T-helper 17 cell (primary cell): Measurements from ENCODE around the gene PTPN6. TPM values are rescaled to one million over a fixed set of nuclear protein-coding genes. Genes with fewer than 3 reads are reported as not detected.
A peak's percentile ranks its signal among the peaks of the same experiment; 100 is the strongest.

ENCODE experiments used
- ATAC-seq: fragments of 150-1000 bp; cut with Tn5 transposase; 2 replicates; pipeline ENCODE4 v1.10.0; 2021; ENCODE audit warnings: mild to moderate bottlenecking, moderate library complexity
- DNase-seq, 3 donors: peaks; one replicate each; pipeline versions ENCODE4 v3.0.0 to v3.0.0-alpha.2; 2020 to 2021
- H3K9me3 ChIP-seq: one replicate; pipeline ENCODE4 v1.7.0; 2013; ENCODE audit warnings: low read length, mild to moderate bottlenecking; ENCODE audit not compliant: control insufficient read depth, poor library complexity, severe bottlenecking
- H3K27ac Mint-ChIP-seq: one replicate; pipeline ENCODE4 v1.8.0; 2022; ENCODE audit warnings: mild to moderate bottlenecking, moderate library complexity, mixed read lengths
- H3K27me3 Mint-ChIP-seq: one replicate; pipeline ENCODE4 v1.8.0; 2022; ENCODE audit warnings: mixed read lengths
- H3K36me3 Mint-ChIP-seq: one replicate; pipeline ENCODE4 v1.8.0; 2022; ENCODE audit warnings: low read depth, mixed read lengths
- H3K4me1 Mint-ChIP-seq: one replicate; pipeline ENCODE4 v1.8.0; 2022; ENCODE audit warnings: mild to moderate bottlenecking, mixed read lengths
- H3K4me3 Mint-ChIP-seq: one replicate; pipeline ENCODE4 v1.8.0; 2022; ENCODE audit warnings: mild to moderate bottlenecking, moderate library complexity, mixed read lengths
- total RNA-seq, 4 donors: library from RNA in 2 of 4; stranded (reverse) in 2 of 4; gene quantifications; one replicate each; pipeline ENCODE4 v1.2.3 and lab custom pipeline; 2022 to 2026

The PTPN6 gene
- total RNA-seq, 2 donors from 2014 or later = 115 to 177 TPM

DNA sequence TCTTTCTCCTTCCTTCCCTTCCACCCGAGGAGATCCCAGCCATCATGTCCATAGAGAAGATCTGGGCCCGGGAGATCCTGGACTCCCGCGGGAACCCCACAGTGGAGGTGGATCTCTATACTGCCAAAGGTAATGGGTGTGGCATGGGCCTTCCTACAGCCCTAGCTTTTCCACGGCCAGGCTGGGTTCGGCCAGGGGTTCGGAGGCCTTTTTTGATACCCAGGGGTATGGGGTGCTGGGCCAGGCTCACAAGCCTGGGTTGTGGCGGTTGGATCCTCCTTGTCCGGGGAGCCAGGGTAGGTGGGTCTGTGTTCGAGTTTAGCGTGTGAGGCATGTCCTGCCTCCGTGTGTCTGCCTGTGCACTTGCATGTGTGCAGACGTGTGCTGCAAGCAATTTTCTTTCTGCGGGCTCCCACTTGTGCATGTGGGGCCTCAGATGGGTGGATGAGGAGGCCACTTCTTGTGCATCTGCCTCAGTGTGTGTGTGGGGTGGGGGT, 35.3 kb upstream of the PTPN6 start:
- peaks cover 42% of the 10 kb centered on the region for H3K4me1 Mint-ChIP-seq
- H3K4me3 Mint-ChIP-seq = peak overlapping the region; percentile 75
- H3K36me3 Mint-ChIP-seq = peaks cover 9% of the 10 kb centered on the region
- H3K27me3 Mint-ChIP-seq = no peaks in the 10 kb centered on the region
- no peaks in the 10 kb centered on the region for H3K9me3 ChIP-seq
- H3K27ac Mint-ChIP-seq = peak overlapping the region; percentile 85
- ATAC-seq = no peak
- DNase-seq = no peak

DNA sequence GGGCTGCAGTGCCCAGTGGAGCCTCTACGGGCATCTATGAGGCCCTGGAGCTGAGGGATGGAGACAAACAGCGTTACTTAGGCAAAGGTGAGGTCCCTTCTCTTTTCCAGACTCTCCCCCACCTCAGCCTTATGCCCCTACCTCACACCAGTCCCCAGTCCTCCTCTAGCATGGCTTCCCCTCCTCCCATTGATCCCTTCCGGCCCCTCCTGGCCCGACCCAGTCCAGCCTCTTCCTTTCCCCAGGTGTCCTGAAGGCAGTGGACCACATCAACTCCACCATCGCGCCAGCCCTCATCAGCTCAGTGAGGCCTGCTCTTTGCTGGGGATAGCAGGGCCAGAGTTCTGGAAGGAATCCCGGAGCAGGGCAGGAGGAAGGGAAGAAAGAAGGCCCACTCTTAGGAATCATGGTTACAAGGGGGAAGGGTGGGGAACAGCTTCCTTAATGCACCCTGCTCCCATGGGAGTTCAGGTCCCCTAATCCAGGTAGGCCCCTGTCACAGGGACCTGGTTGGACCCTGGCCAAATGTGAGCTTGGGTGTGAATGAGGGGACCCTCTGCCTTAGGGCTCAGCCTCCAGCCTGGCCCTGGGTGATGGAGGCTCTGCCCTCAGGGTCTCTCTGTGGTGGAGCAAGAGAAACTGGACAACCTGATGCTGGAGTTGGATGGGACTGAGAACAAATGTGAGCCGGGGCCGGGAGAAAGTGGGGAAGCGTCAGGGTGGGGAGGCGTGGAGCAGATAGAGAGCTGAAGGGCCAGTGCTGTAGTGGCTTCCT, 34.5 kb upstream of the PTPN6 start:
- DNase-seq (no peak), ATAC-seq (no peak)
- Mint-ChIP-seq H3K4me1 (peaks cover 41% of the 10 kb centered on the region), H3K27me3 (no peaks in the 10 kb centered on the region), H3K36me3 (peaks cover 9% of the 10 kb centered on the region), H3K4me3 (peak overlapping the region; percentile 75), H3K27ac (peak overlapping the region; percentile 85)
- no peaks in the 10 kb centered on the region for H3K9me3 ChIP-seq

DNA sequence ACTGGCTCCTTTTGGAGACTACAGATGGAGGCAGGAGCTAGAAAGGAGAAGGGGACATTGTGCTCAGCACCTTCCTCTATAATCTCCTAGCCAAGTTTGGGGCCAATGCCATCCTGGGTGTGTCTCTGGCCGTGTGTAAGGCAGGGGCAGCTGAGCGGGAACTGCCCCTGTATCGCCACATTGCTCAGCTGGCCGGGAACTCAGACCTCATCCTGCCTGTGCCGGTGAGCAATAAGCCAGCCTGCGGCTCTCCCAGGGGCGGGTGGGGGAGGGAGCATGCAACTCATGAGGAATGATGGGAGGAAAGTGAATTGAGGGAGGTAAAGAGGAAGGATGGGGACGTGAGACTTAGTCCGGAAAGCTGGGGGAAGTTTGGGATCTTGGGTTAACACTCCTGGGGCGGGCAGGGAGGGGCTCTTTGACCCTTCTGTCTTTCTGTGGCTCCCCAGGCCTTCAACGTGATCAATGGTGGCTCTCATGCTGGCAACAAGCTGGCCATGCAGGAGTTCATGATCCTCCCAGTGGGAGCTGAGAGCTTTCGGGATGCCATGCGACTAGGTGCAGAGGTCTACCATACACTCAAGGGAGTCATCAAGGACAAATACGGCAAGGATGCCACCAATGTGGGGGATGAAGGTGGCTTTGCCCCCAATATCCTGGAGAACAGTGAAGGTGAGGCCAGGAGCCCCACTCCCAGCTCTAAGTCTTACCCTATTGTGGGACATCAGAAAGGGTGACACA, 33.5 kb upstream of the PTPN6 start:
- Mint-ChIP-seq H3K4me3 (no peak overlapping the region), H3K4me1 (peaks cover 40% of the 10 kb centered on the region), H3K27me3 (no peaks in the 10 kb centered on the region), H3K27ac (no peak overlapping the region), H3K36me3 (peaks cover 9% of the 10 kb centered on the region)
- DNase-seq (no peak), ATAC-seq (no peak)
- no peaks in the 10 kb centered on the region for H3K9me3 ChIP-seq

DNA sequence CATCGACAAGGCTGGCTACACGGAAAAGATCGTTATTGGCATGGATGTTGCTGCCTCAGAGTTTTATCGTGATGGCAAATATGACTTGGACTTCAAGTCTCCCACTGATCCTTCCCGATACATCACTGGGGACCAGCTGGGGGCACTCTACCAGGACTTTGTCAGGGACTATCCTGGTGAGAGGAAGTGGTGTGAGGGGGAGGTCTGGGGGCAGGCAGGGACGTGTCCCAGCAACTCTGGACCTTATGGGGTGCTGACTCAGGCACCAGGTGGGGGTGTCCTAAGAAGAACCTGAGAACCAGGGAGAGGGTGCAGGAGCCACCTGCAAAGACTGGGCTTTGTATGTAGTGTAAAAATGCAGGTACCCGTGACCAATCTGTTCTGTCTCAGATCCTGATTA, 31.6 kb upstream of the PTPN6 start:
- H3K27me3 Mint-ChIP-seq = no peaks in the 10 kb centered on the region
- DNase-seq = no peak
- H3K27ac Mint-ChIP-seq = no peak overlapping the region
- H3K36me3 Mint-ChIP-seq = peaks cover 9% of the 10 kb centered on the region
- peaks cover 34% of the 10 kb centered on the region for H3K4me1 Mint-ChIP-seq
- H3K4me3 Mint-ChIP-seq = no peak overlapping the region
- no peaks in the 10 kb centered on the region for H3K9me3 ChIP-seq
- no peak for ATAC-seq

DNA sequence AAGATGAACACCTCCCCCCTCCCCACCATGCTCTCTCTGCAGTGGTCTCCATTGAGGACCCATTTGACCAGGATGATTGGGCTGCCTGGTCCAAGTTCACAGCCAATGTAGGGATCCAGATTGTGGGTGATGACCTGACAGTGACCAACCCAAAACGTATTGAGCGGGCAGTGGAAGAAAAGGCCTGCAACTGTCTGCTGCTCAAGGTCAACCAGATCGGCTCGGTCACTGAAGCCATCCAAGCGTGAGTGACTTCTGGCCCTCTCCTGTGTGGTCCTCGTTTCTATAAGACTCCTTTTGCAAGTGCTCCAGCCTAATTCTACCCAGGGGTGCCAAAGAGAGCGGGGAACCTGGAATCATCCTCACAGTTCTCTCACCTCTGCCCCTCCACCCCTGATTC, 29.6 kb upstream of the PTPN6 start:
- Mint-ChIP-seq H3K36me3 (peaks cover 9% of the 10 kb centered on the region), H3K4me1 (peaks cover 25% of the 10 kb centered on the region)

DNA sequence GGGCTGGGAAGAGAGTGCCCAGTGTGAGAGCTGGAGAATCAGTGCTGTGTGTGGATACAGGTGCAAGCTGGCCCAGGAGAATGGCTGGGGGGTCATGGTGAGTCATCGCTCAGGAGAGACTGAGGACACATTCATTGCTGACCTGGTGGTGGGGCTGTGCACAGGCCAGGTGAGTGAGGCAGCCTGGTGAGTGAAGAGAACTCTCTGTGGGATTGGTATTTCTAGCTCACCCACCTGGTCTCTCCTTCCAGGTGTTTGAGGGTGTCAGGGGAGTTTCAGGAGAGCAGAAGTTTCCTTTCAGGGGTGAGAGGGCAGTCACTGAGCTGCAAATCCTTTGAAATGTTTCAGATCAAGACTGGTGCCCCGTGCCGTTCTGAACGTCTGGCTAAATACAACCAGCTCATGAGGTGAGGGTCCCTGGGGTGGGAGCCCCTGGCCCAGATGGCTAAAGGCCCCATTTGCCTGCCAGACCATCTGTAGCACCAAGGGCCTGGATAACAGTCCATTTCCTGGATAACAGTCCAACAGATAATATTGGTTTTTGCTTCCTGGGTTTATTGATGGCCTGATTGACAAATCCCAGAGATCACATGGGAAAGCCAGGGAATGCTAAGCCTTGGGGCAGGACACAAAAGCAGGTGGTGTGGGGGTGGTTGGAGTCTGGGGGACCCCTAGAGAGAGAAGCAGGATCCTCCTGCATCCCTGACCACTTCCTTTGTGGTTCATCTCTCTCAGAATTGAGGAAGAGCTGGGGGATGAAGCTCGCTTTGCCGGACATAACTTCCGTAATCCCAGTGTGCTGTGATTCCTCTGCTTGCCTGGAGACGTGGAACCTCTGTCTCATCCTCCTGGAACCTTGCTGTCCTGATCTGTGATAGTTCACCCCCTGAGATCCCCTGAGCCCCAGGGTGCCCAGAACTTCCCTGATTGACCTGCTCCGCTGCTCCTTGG, 28.9 kb upstream of the PTPN6 start:
- Mint-ChIP-seq H3K4me1 (peaks cover 31% of the 10 kb centered on the region), H3K36me3 (peaks cover 6% of the 10 kb centered on the region), H3K27ac (no peak overlapping the region), H3K4me3 (no peak overlapping the region), H3K27me3 (no peaks in the 10 kb centered on the region)
- no peaks in the 10 kb centered on the region for H3K9me3 ChIP-seq
- DNase-seq (no peak), ATAC-seq (no peak)

More for the DNA sequence above, 29.6 kb upstream of the PTPN6 start:
- ATAC-seq (no peak), DNase-seq (no peak)
- H3K27me3 Mint-ChIP-seq = no peaks in the 10 kb centered on the region
- H3K27ac Mint-ChIP-seq = no peak overlapping the region
- H3K9me3 ChIP-seq = no peaks in the 10 kb centered on the region
- H3K4me3 Mint-ChIP-seq = no peak overlapping the region

DNA sequence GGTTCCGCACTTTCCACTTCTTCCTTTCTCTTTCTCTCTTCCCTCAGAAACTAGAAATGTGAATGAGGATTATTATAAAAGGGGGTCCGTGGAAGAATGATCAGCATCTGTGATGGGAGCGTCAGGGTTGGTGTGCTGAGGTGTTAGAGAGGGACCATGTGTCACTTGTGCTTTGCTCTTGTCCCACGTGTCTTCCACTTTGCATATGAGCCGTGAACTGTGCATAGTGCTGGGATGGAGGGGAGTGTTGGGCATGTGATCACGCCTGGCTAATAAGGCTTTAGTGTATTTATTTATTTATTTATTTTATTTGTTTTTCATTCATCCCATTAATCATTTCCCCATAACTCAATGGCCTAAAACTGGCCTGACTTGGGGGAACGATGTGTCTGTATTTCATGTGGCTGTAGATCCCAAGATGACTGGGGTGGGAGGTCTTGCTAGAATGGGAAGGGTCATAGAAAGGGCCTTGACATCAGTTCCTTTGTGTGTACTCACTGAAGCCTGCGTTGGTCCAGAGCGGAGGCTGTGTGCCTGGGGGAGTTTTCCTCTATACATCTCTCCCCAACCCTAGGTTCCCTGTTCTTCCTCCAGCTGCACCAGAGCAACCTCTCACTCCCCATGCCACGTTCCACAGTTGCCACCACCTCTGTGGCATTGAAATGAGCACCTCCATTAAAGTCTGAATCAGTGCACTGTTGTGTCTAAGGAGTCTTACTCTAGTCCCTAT, 28.0 kb upstream of the PTPN6 start:
- no peak overlapping the region for H3K4me3 Mint-ChIP-seq
- peak overlapping the region; percentile 82 for H3K27ac Mint-ChIP-seq
- no peaks in the 10 kb centered on the region for H3K27me3 Mint-ChIP-seq
- peaks cover 31% of the 10 kb centered on the region for H3K4me1 Mint-ChIP-seq
- DNase-seq (no peak), ATAC-seq (no peak)
- peaks cover 6% of the 10 kb centered on the region for H3K36me3 Mint-ChIP-seq
- no peaks in the 10 kb centered on the region for H3K9me3 ChIP-seq

DNA sequence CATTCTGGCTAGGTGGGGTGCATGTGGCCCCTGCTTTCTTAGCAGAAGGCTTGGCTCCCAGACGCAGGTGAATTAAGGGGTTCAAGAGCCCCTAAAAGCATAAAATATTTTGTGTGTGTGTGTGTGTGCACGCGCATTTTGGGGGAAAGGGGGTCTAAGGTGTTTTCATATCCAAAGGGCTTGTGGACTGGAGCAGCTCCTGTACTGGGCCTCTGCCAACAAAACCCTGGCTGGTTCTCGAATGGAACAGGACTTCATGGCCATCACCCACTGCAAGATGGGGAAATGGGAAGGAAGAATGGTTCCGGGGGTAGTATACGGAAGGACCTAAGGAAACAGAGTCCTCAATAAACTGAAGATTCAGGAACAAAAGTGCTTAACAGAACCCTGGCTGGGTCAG, 27.3 kb upstream of the PTPN6 start:
- Mint-ChIP-seq H3K36me3 (peaks cover 6% of the 10 kb centered on the region), H3K4me1 (peaks cover 36% of the 10 kb centered on the region), H3K27me3 (no peaks in the 10 kb centered on the region), H3K27ac (peak overlapping the region; percentile 82), H3K4me3 (no peak overlapping the region)
- ATAC-seq (no peak), DNase-seq (no peak)
- H3K9me3 ChIP-seq = no peaks in the 10 kb centered on the region

DNA sequence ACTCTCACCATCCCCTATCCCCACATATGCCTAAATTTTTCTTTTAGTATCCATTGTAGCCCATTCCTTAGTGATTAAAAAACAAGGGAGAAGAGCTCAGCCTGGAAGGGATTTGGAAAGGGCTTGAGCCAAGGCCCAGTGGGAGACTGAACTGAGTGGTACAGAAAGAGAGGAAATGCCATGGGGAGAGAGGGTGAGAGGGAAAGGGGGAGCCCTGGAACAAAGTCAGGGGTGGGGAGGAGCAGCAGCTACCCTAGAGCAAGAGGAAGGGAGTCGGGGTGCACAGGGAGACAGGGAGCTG, 26.0 kb upstream of the PTPN6 start:
- Mint-ChIP-seq H3K4me3 (no peak overlapping the region), H3K27ac (peak overlapping the region; percentile 82)

DNA sequence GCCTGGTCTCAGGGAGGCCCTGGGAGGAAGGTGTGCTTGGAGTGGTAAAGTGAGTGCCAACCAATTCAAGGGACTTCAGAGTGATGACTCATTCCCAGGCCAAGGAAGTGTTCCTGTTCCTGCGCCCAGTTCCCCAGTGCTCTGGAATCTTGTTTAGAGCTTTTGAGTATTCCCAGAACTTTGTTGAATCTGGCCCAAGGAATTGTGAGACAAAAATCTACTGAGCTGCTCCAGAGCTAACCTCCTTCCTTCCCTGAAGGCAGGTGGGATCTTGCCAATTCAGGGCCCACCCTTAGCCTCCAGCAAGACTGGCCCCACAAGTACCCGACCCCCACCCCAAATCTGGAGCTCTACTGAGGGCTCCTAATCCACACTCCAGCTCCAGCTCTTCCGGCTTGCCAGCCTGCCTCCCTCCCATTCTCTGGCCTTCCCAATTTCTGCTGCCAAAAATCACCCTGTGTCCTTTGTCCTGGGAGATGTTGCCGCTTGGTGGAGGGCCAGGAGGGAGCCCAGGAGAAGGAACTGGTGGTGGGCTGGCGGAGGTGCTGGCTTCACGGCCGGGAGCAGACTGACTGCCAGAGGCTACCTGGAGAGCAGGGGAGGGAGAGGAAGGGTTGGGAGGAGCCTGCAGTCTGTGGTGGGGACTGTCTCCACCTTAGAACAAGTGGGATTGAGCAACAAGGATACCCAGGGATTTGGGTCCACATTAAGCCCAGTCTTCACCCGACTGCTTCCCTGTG, 25.4 kb upstream of the PTPN6 start:
- H3K36me3 Mint-ChIP-seq = no peaks in the 10 kb centered on the region
- no peak for DNase-seq
- H3K4me3 Mint-ChIP-seq = no peak overlapping the region
- H3K9me3 ChIP-seq = no peaks in the 10 kb centered on the region
- H3K4me1 Mint-ChIP-seq = peaks cover 40% of the 10 kb centered on the region
- H3K27me3 Mint-ChIP-seq = no peaks in the 10 kb centered on the region
- peak overlapping the region; percentile 82 for H3K27ac Mint-ChIP-seq
- no peak for ATAC-seq

More for the DNA sequence above, 26.0 kb upstream of the PTPN6 start:
- no peaks in the 10 kb centered on the region for H3K9me3 ChIP-seq
- peaks cover 38% of the 10 kb centered on the region for H3K4me1 Mint-ChIP-seq
- H3K27me3 Mint-ChIP-seq = no peaks in the 10 kb centered on the region
- DNase-seq (no peak), ATAC-seq (no peak)
- no peaks in the 10 kb centered on the region for H3K36me3 Mint-ChIP-seq

DNA sequence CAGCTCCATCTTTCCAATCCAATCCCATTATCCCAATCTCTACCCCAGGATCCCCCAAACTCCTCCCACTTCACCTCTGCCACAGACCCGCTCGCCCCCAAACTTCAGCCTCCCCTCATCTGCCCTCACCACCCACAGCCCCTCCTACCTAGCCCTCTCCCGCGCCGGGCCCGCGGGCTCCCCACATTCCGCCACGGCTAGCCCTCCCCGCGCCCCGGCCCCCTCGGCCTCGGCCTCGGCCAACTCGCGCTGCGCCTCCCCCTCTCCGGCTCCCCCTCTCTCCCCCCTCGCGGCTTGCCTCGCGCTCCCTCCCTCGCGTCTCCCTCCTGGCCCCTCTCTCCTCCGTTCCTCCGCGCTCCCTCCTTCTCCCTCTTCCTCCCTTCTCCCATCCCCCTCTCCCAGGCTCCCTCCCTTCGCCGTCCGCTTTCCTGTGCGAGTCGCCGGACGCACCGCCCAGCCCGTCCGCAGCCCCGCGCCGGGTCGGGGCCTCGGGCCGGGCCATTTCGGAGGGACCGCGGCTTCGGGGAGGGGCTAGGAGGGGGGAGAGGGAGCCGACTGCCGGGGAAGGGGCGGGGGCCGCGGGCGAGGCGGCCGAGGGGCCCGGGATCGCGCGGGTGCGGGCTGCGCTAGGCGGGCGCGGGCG, 23.7 kb upstream of the PTPN6 start, which contains the start of gene ATN1:
TSS of gene ATN1 (plus strand) at position 581 of the 643 bp plus-strand sequence. CDS start 6,043 bp downstream, outside the sequence.
- peak in 2 of 3 donors; percentile 25 to 36 for DNase-seq
- peaks cover 48% of the 10 kb centered on the region for H3K4me1 Mint-ChIP-seq
- ATAC-seq = peak; percentile 30
- H3K27ac Mint-ChIP-seq = peak within 1 kb of the TSS; percentile 97
- no peaks in the 10 kb centered on the region for H3K27me3 Mint-ChIP-seq
- no peaks in the 10 kb centered on the region for H3K9me3 ChIP-seq
- peak within 1 kb of the TSS; percentile 98 for H3K4me3 Mint-ChIP-seq
- no peaks in the 10 kb centered on the region for H3K36me3 Mint-ChIP-seq
